HG02870 (cell line): Measurements from ENCODE around the gene SMIM13.
A peak's percentile ranks its signal among the peaks of the same experiment; 100 is the strongest.

Experiments
- ATAC-seq: cut with Tn5 transposase; IDR thresholded peaks from one replicate; pipeline ENCODE4 v1.9.1; 2021; ENCODE audit warnings: mild to moderate bottlenecking, moderate library complexity; ENCODE audit not compliant: unreplicated experiment

The SMIM13 gene

DNA sequence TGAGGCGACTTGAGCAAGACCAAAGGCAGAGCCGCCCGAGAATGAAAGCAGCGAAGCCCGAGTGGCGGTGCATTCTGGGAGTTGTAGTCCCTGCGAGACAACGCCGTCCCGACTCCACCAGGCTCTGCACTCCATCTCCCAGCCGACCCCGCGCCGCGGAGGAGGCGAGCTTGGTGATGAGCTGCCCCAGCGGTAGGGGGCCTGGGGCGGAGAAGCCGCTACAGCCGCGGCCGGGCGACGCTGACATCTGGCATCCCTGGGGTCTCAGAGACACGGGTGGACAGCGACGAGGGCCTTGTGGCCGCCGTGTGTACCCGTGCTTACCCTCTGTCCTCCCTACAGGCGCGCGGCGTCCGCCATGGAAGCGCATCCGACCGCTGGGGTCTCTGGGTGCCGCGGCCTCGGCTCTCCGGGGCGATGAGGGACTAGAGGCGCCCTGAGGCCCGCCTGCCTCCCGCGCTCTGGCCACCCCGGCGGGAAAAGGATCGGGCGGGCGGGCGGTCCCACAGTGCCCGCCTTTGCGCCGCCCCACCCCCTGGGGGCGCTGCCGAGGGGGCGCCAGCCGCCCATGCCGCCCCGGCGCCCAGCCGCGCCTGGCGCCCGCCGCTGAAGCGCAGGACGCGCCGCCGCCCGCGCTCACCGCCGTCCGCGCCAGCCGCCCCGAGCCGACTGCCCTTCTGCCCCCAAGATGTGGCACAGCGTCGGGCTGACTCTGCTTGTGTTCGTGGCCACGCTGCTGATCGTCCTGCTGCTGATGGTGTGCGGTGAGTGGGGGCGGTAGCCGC lies at the start of gene SMIM13:
Gene SMIM13 (plus strand): TSS at position 209 of the 785 bp plus-strand sequence. CDS start 480 bp downstream, at position 689.
- ATAC-seq, result peak; percentile 84

DNA sequence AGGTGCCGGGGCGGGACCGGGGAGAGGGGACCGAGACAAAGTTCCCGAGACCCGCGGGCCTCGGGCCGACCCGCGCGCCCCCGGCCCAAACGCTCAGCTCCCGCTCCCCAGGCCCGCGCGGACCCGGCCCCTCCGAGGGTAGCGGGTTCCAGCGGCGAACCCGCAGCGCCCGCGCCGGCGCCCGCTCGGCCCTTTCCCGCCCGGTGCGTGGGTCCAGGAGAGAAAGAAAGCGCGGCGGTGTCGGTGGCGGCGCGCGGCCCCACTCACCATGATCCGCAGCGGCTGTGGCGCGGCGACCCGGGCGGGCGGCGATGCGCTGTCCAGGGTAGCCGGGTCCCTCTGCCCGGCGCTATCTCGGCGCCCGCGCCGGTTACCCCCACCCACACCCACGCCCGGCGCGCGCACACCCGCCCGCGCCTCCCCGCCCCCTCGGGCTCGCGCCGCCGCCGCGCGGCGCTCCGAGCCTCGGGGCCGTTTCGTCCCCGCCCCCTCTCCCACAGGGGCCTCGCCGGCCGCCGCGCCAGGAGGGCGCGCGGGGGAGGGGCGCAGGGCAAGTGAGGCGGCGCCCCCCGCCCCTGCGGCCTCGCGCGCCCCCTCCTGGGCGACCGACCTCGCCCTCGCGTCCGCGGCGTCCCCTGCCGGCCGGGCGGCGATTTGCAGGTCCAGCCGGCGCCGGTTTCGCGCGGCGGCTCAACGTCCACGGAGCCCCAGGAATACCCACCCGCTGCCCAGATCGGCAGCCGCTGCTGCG lies 49.5 kb upstream of the SMIM13 start, which contains the start of gene ELOVL2:
Gene ELOVL2 (minus strand): TSS at position 345 of the 751 bp plus-strand sequence. CDS start 75 bp downstream, at position 270.
- ATAC-seq, result no peak

DNA sequence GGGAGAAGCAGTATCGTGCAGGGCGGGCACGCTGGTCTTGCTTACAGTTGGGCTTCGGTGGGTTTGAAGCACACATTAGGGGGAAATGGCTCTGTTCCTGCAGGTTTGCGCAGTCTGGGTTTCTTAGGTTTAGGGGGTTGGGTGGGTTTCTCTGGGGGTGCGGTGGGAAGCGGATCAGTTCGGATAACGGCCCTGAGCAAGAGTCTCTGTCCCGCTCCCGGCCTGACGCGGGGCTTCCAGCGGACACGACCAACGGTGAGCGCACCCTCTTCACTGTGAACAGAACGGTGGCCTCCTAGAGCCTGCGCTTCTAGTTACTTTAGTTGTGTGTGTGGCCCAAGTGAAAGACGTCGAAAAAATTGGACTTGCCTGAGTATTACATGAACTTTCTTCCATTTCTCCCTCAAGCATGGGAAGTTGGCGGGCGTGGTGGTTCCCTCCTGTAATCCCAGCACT lies 48.9 kb upstream of the SMIM13 start:
- no peak for ATAC-seq

DNA sequence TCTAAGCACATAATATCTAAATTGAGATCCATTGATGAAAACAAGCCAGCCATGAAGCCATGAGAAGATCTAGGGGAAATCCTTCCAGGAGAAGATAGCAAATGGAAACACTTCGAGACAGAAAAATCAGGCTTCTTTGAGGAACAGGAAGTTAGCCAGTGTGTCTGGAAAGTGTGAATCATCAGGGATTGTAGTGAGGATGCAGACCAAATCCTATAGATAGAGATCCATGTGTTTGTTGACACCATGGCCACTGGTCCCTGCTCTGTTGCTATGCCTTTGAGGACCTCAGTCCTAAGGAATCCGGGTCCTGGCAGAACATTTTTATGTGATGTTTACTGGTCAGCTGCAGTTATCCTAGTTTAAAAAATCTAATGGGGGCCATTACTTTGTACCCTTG lies 42.9 kb upstream of the SMIM13 start:
- no peak for ATAC-seq

DNA sequence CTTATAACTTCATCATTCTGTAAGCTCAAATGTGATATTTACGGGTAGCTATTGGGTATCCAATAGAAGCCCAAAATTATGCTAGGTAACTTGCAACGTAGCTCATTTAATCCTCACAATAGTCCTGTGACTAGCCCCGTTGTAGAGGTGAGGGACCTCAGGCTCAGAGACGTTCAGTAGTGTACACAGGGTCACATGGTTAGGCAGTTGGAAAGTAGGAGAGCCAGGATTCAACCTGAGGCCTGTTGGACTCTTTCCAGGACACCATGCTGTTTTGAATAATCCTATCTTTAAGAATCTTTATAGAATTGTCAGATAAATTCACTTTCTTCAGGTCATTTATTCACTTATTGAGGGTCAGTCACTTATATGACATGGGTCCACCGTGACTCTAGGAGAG lies 40.3 kb upstream of the SMIM13 start:
- no peak for ATAC-seq

DNA sequence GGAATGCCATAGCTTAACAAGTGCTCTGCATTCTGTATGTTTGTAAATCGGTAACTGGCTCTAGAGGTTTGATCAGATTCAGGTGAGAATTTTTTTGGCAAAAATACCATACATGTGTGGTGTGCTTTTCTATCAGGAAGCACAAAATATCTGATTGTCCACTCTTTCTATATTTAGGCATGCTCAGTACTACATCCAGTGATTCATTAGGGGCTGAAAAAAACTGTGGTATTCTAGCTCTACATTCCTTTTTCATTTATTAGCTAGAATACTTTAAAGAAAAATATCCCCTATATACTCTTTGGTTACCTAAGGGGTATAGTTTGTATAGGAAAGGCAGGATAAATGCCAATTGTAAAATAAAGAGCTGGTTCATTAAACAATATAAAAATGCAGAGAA lies 38.9 kb upstream of the SMIM13 start:
- ATAC-seq, result no peak

DNA sequence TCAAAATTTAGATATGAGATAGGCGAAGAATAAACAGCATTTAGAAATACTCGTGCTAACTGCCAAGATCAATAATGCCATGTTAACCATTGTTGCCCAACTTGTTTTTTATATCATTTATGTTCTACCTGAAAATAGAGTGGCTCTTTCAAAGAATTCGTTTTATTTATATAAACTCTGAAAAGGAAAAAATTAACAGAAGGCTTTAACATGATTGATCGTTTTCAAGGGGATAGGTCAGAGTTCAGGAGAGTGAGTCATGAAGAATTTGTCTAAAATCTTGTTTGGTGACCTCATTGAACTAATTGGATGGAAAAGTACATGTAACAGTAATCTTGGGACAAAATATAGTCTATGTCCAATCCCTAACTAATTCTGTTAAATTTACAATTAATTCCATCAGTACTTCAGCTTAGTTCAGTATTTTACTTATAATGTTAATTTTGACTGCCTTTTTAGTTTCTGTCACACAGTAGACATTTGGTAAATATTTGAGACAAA lies 38.5 kb upstream of the SMIM13 start:
- ATAC-seq, result no peak

DNA sequence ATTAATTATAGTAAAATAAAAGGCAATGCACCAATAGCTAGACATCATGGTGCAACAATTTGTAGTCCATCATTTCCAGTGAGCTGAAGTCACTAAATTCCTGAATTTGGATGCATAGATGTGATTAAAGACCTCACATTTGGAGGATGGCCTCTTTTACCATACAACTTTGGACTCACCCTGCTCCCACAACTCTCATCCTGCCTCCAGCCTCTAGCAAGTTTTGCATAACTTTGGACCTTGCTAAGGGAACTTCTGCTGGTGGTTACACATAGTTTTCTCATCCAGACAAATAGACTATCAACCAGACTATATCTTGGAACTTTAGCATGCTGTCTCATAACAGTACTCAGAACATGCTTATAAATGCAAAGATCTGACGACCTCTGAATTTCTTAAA lies 36.8 kb upstream of the SMIM13 start:
- no peak for ATAC-seq

DNA sequence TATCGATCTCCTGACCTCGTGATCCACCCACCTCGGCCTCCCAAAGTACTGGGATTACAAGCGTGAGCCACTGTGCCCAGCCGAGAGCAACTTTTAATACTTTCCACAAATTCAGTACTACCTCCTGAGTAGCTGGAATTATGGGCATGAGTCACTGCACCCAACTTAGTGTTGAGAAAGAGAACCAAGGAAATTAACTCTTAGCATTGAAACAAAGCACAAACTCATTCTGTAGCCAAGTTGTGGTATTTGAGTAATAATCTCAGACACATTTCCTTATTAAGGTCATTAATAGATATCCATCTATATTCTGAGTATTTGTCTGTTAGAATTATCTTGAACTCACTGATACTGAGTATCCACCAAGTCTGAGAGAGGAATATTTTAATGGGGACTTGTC lies 35.2 kb upstream of the SMIM13 start:
- ATAC-seq, result no peak

DNA sequence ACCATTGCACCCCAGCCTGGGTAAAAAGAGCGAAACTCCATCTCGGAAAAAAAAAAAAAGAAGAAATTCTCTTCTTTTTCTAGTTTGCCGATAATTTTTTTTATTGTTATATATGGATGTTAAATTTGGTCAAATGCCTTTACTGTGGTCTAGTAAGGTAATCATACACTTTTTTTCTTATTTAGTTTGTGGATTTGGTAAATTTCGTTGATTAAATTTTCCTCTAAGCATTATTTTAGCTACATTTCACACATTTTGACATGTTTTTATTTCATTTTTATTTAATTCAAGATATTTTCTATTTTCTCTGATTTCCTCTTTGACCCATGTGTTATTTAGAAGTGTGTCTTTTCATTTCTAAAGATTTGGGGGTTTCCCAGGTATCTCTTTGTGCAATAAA lies 31.6 kb upstream of the SMIM13 start:
- no peak for ATAC-seq

DNA sequence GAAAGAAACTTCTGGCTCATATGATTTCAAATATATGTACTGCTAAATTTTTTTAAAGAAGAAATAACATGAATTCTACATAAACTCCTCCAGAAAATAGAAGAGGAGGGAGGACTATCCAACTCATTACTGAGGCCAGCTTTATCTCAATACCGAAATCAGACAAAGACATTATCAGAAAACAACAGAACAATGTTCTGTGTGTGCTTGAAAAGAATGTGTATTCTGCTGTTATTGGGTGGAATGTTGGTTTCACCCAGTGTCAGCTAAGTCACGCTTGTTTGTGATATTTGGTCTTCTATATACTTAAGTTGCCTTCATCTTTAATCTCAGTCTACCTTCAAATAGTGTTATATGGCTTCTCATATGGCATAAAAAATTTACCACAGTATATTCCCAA lies 30.9 kb upstream of the SMIM13 start:
- ATAC-seq, result no peak

DNA sequence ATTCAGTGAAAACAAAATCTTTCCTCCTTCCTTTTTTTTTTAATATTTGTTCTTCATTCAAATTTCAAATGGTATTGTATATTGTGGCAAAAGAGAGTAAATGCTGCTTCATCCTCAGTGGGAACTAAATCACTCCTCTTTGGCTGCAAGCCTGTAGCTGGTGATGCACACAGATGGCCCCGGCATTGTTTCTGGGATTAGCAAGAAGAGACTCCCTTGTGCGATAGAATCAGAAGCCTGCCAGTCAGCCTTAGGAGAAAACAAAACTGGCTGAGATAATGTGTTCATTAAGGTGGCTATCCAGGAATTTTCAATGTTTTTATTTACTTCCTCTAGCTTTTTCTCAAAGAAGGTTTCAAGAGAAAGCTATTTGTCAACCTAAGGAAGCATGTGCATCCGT lies 28.8 kb upstream of the SMIM13 start:
- ATAC-seq, result no peak

DNA sequence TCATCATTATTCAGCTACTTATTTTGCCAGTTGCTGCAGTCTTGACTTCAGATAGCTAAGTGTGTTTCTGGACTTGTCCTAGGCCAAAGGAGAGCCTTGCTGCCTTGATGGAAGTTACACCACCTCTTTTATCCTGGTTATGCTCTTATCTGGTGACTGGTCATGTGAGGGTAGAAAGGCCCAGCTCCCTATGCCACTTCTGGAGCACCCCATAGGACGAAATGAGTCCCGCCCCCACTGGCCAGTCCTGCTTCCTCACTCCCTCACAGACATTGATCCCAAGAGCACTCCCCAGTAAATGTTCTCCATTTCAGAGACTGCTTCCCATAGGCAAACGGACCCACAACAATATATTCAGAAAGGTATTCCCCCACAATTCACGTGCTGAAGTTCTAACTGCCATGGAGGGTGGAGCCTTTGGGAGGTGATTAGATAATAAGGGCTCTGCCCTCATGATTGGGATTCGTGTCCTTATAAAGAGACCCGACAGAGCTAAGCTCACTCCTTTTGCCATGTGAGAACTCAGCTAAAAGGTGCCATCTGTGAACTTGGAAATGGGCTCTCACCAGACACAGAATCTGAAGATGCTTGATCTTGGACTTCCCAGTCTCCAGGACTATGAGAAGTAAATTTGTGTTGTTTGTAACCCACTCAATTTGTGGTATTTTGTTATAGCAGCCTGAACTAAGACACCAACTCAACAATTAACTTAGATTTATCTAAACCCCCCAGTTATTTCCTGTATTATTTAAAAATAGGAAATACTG lies 28.0 kb upstream of the SMIM13 start:
- no peak for ATAC-seq

DNA sequence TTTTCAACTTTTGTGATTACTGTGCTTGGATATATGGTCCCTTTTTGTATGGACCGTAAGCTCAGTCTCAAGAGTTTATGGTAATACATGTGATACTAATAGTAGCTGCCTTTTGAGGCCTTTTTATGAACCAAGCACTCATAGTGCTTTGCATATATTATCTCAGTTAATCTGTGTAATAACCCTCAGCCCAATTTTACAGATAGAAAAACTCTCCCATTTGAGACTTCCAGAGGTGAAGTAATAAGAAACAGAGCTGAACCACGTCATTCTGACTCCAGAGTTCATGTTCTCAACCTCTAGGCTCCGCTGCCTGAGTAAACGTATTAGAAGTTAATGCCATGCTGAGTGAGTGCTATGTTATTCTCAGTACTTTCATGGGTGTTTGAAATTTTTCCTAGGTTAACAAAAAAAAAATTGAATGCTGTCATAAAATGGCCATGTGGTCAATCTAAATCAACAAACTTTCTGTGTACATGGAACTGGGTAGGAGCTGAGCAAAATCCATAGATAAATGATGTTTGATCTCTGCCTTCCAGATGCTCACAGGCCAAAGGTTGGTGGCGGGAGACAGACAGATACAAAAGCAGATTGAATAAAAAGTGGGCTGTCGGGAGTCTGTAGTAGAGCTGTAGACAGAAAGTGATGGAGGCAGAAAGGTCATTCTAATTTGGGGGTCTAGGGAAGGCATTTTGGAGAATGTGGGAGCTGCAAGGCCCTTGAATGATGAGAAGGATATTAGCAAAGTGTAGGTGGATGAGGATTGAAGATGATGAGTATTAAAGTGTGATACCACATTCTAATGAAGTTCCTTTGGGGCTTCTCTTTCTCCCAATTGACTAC lies 26.9 kb upstream of the SMIM13 start:
- ATAC-seq, result no peak

DNA sequence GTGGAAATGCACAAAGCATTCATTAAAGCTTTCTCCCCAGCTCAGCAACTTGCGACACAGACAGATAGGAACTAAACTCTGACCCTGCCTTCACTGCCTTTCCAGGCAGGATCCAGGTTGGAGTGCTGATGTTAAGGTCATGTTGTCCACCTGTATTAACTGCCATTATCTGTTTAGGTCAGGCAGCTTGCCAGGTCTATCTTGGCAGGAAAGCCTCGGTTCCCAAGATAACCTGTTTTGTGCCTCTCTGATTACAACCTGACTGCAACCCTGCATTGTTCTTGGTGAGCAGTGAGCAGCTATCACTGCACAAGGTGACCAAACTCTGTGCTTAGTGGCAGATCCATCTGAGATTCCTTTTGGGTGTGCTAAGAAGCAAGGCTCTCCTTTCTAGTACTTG lies 26.3 kb upstream of the SMIM13 start:
- ATAC-seq, result no peak

DNA sequence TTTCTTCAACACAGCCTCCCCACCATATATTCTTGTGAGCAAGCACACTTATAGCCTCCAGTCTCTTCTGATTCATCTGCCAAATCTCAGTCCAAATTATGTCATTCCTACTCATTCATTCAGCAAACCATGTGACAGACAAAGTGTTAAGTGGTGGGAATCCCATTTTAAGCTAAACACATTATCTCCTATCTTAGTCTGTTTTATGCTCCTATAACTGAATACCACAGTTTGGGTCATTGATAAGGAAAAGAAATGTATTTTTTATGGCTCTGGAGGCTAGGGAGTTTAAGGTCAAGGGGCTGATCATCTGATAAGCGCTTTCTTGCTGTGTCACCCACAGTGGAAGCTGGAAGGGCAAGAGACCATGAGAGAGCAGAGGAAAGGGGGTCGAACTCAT lies 23.9 kb upstream of the SMIM13 start:
- no peak for ATAC-seq

DNA sequence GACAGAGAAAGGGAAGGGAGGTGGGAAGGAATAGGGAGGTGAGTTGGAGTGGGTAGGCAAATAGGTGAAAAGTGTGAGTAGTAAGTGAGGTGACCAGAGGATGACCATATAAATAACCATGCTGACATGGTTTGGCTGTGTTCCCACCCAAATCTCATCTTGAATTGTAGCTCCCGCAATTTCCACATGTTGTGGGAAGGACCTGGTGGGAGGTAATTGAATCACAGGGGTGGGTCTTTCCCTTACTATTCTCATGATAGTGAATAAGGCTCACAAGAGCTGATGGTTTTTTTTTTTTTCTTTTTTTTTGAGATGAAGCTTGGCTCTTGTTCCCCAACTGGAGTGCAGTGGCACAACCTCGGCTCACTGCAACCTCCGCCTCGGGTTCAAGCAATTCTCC lies 21.5 kb upstream of the SMIM13 start:
- ATAC-seq, result no peak

DNA sequence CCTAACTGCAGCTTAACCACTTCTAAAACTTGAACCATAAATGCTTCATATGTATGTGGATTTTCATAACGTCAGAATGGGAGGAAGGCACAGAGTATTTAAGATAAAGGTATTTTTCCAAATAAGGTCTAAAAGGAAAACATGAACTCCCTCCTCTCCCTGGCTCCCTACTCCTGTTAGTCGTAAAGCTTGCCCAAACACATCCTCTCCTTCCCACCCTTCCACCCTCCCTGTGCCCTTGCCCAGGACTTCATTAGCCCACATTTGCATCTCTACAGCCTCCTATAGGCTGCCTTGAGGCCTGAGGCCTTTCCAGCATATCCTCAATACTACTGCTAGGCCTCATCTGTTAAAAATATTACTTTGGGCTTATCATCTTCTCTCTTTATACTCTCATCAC lies 17.1 kb upstream of the SMIM13 start:
- ATAC-seq, result no peak

DNA sequence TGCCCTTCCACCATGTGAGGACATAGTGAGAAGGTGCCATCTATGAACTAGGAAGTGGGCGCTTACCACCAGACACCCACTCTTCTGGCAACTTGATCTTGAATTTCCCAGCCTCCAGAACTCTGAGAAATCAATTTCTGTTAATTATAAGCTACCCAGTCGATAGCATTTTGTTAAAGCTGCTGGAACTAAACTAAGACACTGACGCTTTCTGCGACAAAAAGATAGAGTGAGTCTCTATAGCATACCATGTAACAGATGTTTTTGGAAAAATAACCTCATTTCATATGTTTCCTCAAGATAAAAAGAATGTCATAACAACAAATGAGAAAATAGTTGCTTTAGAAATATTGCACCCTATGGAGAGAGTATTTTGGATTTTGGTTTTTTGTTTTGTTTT lies 15.4 kb upstream of the SMIM13 start:
- no peak for ATAC-seq

DNA sequence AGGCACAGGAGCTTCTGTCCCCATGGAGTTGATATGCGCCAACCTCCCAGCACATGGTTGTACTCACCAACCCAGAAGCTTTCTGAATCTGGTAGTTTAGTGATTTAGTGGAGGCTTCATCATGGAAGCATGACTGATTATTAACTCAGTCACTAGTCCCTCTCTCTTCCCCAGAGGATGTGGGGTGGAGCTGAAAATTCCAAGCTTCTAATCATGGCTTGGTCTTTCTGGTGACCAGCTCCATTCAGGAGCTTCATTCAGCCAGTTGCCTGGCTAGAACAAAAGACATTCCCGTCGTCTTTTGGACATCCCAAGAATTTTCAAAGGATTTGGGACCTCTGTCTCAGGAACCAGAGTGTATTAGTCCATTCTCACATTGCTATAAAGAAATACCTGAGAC lies 13.3 kb upstream of the SMIM13 start:
- no peak for ATAC-seq
